Panc1 (cell line): ENCODE measurements around the gene ITGA2B.

ENCODE experiments used
- SIN3A ChIP-seq: IDR thresholded peaks from 2 replicates; pipeline ENCODE4 v1.6.1; 2012; ENCODE audit warnings: low read depth, mild to moderate bottlenecking, low read length, moderate library complexity, borderline replicate concordance; ENCODE audit not compliant: insufficient read depth
- TF ChIP-seq, protein P1 (sequence below): fragments of 450-650 bp; IDR thresholded peaks from 2 replicates; pipeline ENCODE4 v1.5.1; 2017; ENCODE audit warnings: mild to moderate bottlenecking
- TF ChIP-seq, protein P2 (sequence below), 2 experiments: IDR thresholded peaks; 2 replicates each; pipeline ENCODE4 v1.6.1; 2011 to 2012; ENCODE audit warnings: low read depth in 2 of 2, control low read depth in 1 of 2, low read length in 1 of 2, mild to moderate bottlenecking in 1 of 2, moderate library complexity in 1 of 2; ENCODE audit not compliant: insufficient read depth in 1 of 2

DNA sequence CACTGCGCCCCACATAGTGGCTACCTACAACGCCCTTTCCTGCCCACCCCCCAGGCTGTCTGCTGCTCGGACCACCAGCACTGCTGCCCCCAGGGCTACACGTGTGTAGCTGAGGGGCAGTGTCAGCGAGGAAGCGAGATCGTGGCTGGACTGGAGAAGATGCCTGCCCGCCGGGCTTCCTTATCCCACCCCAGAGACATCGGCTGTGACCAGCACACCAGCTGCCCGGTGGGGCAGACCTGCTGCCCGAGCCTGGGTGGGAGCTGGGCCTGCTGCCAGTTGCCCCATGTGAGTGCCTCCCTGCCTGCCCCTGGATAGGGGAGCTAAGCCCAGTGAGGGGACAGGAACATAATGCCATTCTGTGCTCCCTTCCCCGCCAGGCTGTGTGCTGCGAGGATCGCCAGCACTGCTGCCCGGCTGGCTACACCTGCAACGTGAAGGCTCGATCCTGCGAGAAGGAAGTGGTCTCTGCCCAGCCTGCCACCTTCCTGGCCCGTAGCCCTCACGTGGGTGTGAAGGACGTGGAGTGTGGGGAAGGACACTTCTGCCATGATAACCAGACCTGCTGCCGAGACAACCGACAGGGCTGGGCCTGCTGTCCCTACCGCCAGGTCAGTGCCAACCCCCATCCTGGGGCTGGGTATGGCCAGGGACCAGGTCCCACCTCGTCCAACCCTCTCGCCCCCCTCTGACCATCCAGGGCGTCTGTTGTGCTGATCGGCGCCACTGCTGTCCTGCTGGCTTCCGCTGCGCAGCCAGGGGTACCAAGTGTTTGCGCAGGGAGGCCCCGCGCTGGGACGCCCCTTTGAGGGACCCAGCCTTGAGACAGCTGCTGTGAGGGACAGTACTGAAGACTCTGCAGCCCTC lies 37.3 kb downstream of the ITGA2B start:
- TF ChIP-seq, protein P1, sequence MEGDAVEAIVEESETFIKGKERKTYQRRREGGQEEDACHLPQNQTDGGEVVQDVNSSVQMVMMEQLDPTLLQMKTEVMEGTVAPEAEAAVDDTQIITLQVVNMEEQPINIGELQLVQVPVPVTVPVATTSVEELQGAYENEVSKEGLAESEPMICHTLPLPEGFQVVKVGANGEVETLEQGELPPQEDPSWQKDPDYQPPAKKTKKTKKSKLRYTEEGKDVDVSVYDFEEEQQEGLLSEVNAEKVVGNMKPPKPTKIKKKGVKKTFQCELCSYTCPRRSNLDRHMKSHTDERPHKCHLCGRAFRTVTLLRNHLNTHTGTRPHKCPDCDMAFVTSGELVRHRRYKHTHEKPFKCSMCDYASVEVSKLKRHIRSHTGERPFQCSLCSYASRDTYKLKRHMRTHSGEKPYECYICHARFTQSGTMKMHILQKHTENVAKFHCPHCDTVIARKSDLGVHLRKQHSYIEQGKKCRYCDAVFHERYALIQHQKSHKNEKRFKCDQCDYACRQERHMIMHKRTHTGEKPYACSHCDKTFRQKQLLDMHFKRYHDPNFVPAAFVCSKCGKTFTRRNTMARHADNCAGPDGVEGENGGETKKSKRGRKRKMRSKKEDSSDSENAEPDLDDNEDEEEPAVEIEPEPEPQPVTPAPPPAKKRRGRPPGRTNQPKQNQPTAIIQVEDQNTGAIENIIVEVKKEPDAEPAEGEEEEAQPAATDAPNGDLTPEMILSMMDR, result no peak
- TF ChIP-seq, protein P2, sequence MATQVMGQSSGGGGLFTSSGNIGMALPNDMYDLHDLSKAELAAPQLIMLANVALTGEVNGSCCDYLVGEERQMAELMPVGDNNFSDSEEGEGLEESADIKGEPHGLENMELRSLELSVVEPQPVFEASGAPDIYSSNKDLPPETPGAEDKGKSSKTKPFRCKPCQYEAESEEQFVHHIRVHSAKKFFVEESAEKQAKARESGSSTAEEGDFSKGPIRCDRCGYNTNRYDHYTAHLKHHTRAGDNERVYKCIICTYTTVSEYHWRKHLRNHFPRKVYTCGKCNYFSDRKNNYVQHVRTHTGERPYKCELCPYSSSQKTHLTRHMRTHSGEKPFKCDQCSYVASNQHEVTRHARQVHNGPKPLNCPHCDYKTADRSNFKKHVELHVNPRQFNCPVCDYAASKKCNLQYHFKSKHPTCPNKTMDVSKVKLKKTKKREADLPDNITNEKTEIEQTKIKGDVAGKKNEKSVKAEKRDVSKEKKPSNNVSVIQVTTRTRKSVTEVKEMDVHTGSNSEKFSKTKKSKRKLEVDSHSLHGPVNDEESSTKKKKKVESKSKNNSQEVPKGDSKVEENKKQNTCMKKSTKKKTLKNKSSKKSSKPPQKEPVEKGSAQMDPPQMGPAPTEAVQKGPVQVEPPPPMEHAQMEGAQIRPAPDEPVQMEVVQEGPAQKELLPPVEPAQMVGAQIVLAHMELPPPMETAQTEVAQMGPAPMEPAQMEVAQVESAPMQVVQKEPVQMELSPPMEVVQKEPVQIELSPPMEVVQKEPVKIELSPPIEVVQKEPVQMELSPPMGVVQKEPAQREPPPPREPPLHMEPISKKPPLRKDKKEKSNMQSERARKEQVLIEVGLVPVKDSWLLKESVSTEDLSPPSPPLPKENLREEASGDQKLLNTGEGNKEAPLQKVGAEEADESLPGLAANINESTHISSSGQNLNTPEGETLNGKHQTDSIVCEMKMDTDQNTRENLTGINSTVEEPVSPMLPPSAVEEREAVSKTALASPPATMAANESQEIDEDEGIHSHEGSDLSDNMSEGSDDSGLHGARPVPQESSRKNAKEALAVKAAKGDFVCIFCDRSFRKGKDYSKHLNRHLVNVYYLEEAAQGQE (IDR thresholded peaks at IDR 0.05; ENCODE audit: insufficient read depth in 1 of 2, low read depth in 2 of 2, low read length in 1 of 2), result no peak
- no peak for TF ChIP-seq SIN3A
